Measurements from ENCODE around the gene ALK.

ALK gene

GRCh38 chr2:29749843-29750242 lies 171.5 kb downstream of the ALK start:
- no peak for TF ChIP-seq POLR2A (IDR thresholded peaks at IDR 0.05; ENCODE audit: extremely low read depth, insufficient read length)
- no peak for TF ChIP-seq MYC (IDR thresholded peaks at IDR 0.05; ENCODE audit: low read depth, low read length)
- no peak for TF ChIP-seq CTCF (IDR thresholded peaks at IDR 0.05; ENCODE audit: low read depth, low read length)
- TF ChIP-seq, protein P1, sequence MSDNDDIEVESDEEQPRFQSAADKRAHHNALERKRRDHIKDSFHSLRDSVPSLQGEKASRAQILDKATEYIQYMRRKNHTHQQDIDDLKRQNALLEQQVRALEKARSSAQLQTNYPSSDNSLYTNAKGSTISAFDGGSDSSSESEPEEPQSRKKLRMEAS (IDR thresholded peaks at IDR 0.05; ENCODE audit: low read depth, low read length), result no peak
- no peak for DNase-seq (ENCODE audit: low read depth)
- no peak overlapping the region for H3K4me3 ChIP-seq (ENCODE audit: low read depth, low read length)

GRCh38 chr2:29749041-29749440 lies 172.3 kb downstream of the ALK start:
- no peak for TF ChIP-seq CTCF (IDR thresholded peaks at IDR 0.05; ENCODE audit: low read depth, low read length)
- TF ChIP-seq MYC (IDR thresholded peaks at IDR 0.05; ENCODE audit: low read depth, low read length), result no peak
- TF ChIP-seq POLR2A (IDR thresholded peaks at IDR 0.05; ENCODE audit: extremely low read depth, insufficient read length), result no peak
- TF ChIP-seq, protein P1 (IDR thresholded peaks at IDR 0.05; ENCODE audit: low read depth, low read length), result no peak
- DNase-seq (ENCODE audit: low read depth), result no peak

GRCh38 chr2:29747786-29748470 lies 173.5 kb downstream of the ALK start:
- TF ChIP-seq POLR2A (IDR thresholded peaks at IDR 0.05; ENCODE audit: extremely low read depth, insufficient read length) (no peak), MYC (IDR thresholded peaks at IDR 0.05; ENCODE audit: low read depth, low read length) (no peak), CTCF (IDR thresholded peaks at IDR 0.05; ENCODE audit: low read depth, low read length) (no peak)
- TF ChIP-seq, protein P1 (IDR thresholded peaks at IDR 0.05; ENCODE audit: low read depth, low read length), result no peak
- DNase-seq (ENCODE audit: low read depth), result peak; percentile 71
- H3K4me3 ChIP-seq (ENCODE audit: low read depth, low read length), result no peak overlapping the region

More at GRCh38 chr2:29749041-29749440, 172.3 kb downstream of the ALK start:
- H3K4me3 ChIP-seq (ENCODE audit: low read depth, low read length), result no peak overlapping the region

- TF ChIP-seq POLR2A (IDR thresholded peaks at IDR 0.05; ENCODE audit: extremely low read depth, insufficient read length) (no peak), CTCF (IDR thresholded peaks at IDR 0.05; ENCODE audit: low read depth, low read length) (no peak), MYC (IDR thresholded peaks at IDR 0.05; ENCODE audit: low read depth, low read length) (no peak)
- TF ChIP-seq, protein P1 (IDR thresholded peaks at IDR 0.05; ENCODE audit: low read depth, low read length), result no peak
- H3K4me3 ChIP-seq (ENCODE audit: low read depth, low read length), result no peak overlapping the region
- DNase-seq (ENCODE audit: low read depth), result no peak
Observed at GRCh38 chr2:29744976-29745375, 176.4 kb downstream of the ALK start.

GRCh38 chr2:29743516-29743915 lies 177.9 kb downstream of the ALK start:
- TF ChIP-seq, protein P1 (IDR thresholded peaks at IDR 0.05; ENCODE audit: low read depth, low read length), result no peak
- TF ChIP-seq MYC (IDR thresholded peaks at IDR 0.05; ENCODE audit: low read depth, low read length) (no peak), POLR2A (IDR thresholded peaks at IDR 0.05; ENCODE audit: extremely low read depth, insufficient read length) (no peak), CTCF (IDR thresholded peaks at IDR 0.05; ENCODE audit: low read depth, low read length) (no peak)
- no peak overlapping the region for H3K4me3 ChIP-seq (ENCODE audit: low read depth, low read length)
- no peak for DNase-seq (ENCODE audit: low read depth)

Measured in NB4 (cell line).